GM12892 (cell line): Measurements from ENCODE around the gene AFG3L2.

Experiments used
- POLR2A ChIP-seq: IDR thresholded peaks from 2 replicates; pipeline ENCODE4 v1.6.1; 2011; ENCODE audit warnings: low read depth, low read length, control low read depth
- POLR2AphosphoS5 ChIP-seq: IDR thresholded peaks from 2 replicates; pipeline ENCODE4 v1.6.1; 2011; ENCODE audit warnings: low read depth, low read length, control low read depth
- TAF1 ChIP-seq: IDR thresholded peaks from 2 replicates; pipeline ENCODE4 v1.6.1; 2011; ENCODE audit warnings: low read depth, mild to moderate bottlenecking, control low read depth, low read length, borderline replicate concordance

DNA sequence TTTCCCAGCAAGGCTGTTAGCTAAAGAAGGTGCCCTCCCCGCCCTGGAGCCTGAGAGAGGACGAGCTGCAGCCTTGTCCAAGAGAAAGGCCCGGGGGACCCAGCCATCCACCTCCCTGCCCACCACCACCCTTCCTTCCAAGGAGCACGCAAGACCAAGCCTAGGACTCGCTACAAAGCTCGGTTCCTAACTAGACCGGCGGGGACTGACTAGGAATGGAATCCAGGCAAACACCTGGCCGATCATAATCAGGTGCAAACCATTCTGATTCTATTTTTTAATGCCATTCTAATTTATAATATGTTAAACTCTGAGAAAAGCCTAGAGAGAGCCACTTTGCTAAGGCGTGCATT, 88.6 kb downstream of the AFG3L2 start:
- no peak for TF ChIP-seq POLR2AphosphoS5
- TF ChIP-seq POLR2A, result no peak
- TF ChIP-seq TAF1, result no peak
